Right ventricle myocardium inferior (tissue), 1 donor: ENCODE data around the gene BRD3OS. TPM values are rescaled to one million over a fixed set of nuclear protein-coding genes. Genes with fewer than 3 reads are reported as not detected.

Experiments
- ATAC-seq: fragments of 200-7000 bp; cut with Tn5 transposase; one replicate; pipeline ENCODE4 v1.9.1; 2020; ENCODE audit warnings: mild to moderate bottlenecking, moderate library complexity
- DNase-seq: peaks from one replicate; pipeline ENCODE4 v3.0.0; 2021; ENCODE audit errors: missing footprints
- intact Hi-C: fragments of 100-400 bp; cut with DNase I; formaldehyde crosslinking; loops from one replicate; pipeline ENCODE4 v1.11.0; 2022
- total RNA-seq: library from RNA; stranded (reverse); fragmentation: NEBNext Ultra II Directional; extraction: Animal tissue kit (Norgen Biotek cat#: 25700); gene quantifications from one replicate; pipeline ENCODE4 v1.2.1, GENCODE V29; 2021
- donor health status: DM: no; HTN: yes; CAD: no; lungs with severe emphysema.

The BRD3OS gene
- total RNA-seq, 1 donor from 2014 or later = 6.2 TPM

- no peak for DNase-seq
- ATAC-seq = no peak
- intact Hi-C loops = no loop called here
These were observed 31.4 kb downstream of the BRD3OS start for GRCh38 chr9:134056483-134057306.

DNA sequence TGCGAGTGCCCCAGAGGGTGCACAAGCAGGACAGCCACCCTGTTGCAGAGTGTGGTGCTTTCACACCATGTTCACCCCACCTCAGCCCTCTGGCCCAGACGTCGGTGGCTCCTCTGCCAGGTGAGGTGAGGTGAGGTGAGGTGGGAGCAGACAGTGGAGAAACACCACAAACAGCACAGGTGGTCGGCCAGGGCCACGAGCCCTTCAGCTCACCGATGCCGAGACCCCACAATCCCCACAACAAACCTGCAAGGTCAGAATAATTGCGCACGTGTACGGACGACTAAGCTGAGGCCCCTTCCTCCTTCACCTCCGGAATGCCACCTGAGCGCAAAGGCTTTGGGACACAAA, 32.0 kb downstream of the BRD3OS start:
- no peak for ATAC-seq
- intact Hi-C loops = no loop called here
- DNase-seq = no peak

- no peak for ATAC-seq
- intact Hi-C loops = no loop called here
- no peak for DNase-seq
These were observed 32.7 kb downstream of the BRD3OS start for GRCh38 chr9:134057751-134058701.

DNA sequence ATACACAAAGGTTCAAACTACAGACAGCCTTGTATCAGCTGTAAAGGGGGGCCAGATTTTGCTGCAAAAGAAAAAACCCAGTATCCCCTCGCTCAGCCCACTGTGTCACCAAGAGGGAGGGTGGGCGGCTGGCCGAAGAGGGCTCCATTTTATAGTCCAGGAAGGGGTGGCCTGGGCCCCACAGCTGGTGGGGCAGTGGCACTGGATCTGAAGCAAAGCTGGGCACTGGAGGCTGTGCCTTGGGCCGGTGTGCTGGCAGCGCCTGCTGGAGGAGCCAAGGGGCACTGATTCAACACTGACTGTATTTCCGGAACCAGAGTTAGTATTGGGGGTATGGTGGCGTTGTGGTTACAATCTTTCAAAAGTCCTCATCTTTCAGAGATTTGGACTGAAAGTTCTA, 33.4 kb downstream of the BRD3OS start:
- intact Hi-C loops = no loop called here
- ATAC-seq (no peak), DNase-seq (no peak)

GRCh38 chr9:134059188-134059641, 33.9 kb downstream of the BRD3OS start:
- intact Hi-C loops = no loop called here
- ATAC-seq (no peak), DNase-seq (no peak)

GRCh38 chr9:134059661-134060395, 34.5 kb downstream of the BRD3OS start:
- intact Hi-C loops = no loop called here
- no peak for DNase-seq
- no peak for ATAC-seq

- ATAC-seq (no peak), DNase-seq (no peak)
- intact Hi-C loops = no loop called here
These were observed 35.3 kb downstream of the BRD3OS start for GRCh38 chr9:134060546-134060945.

DNA sequence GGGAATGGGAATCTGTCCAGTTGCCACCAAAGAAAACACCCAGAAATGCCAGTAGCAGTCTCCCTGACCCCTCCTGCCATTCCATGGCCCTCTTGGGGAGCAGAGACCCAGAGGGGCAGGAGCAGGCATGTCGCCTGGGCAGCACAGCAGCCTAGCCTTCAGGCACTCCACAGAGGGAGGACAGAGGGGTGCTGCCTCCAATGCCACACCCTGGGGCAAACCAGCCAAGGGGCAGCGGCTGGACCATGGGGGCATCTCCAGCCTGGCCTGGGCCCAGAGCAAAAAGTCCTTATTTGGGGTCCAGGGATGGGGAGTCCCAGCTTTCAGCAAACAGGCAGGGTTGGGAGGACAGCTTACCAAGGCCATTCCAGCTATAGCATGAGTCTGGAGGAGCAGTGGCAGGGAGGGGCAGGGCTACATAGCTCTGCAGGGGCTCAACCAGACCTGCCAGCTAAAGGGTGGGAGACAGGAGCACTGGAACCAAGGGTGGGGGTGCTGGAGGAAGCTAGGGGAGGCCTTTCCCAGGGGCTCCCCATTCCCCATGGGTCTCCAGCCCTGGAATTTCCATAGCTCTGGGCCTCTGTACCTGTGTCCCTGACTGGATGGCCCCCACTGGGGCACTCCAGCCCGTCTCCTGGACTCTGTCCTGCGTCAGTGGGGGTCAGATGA, 35.9 kb downstream of the BRD3OS start:
- ATAC-seq (no peak), DNase-seq (no peak)
- intact Hi-C loops = no loop called here

DNA sequence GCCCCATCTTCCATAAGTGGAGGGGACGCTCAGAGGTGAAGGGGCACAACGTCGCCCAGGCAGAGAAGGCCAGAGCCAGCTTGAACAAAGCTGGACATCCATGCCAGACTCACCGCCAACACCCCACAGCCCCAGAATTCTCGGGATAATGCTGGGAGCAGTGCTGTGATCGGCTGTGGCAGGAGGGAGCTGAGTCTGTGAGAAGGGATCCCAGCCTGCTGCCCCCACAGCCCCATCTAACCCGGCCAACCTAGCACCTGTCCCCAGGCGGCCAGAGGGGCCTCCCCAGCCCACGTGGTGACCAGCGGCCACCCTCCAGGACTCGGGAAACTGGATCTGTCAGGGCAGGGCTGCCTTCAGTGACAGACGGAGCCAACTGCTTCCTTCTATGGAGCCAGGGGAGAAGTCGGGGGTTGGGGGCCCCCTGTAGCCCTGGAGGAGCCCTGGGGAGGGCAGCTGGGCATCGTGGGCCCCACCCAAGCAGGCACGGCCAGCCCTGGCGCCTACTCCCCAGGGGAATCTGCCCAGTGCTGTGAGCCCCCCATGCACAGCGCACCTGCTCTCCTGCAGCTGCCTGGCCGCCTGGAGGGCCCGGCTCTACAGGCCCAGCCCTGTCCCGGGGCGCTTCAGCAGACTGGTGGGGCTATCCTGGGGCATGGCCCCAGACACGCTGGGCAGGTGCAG, 36.5 kb downstream of the BRD3OS start:
- DNase-seq = no peak
- no peak for ATAC-seq
- intact Hi-C loops = no loop called here

- intact Hi-C loops = no loop called here
These were observed 37.3 kb downstream of the BRD3OS start for GRCh38 chr9:134062461-134063087.

GRCh38 chr9:134063088-134063570, 37.8 kb downstream of the BRD3OS start:
- intact Hi-C loops = no loop called here
- DNase-seq = no peak
- ATAC-seq = no peak

More at GRCh38 chr9:134062461-134063087, 37.3 kb downstream of the BRD3OS start:
- ATAC-seq = no peak
- DNase-seq = no peak

DNA sequence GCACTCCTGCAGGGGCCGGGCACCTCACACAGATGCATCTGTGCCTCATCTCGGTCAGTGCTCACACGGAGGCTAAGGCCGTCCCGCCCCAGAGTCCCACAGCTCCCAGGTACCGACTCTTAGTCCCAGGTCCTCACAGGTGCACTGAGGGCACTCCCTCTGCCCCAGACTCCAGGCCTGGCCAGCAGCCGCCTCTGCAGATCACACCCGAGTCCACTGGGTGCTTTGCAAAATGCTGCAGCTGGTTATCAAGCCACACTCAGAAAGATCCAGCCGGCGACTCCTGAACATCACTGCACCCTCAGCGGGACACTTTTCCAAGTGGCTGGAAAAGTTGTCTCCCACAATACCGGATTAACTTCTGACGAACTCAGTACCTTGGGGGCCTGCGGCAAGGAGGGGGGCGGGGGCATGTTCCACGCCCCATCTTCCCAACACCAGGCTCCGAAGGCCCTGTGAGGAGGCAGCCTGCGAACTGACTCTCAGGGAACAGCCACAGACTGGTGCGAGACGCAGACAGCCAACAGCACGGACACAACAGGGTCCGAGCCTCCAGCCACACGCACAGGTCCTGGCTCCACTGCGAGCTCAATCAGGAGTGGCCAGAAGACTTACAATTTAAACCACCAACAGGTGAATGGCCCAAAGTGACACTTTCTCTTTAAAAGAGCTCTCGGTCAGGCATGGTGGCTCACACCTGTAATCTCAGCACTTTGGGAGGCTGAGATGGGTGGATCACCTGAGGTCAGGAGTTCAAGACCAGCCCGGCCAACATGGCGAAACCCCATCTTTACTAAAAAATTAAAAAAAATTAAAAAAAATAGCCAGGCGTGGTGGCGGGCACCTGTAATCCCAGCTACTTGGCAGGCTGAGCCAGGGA, 38.5 kb downstream of the BRD3OS start:
- intact Hi-C loops = no loop called here
- ATAC-seq (no peak), DNase-seq (no peak)

- intact Hi-C loops = loop anchor here (5.0 kb wide), 1 partner anchor 263 kb away; the partner anchor contains the start of gene RXRA
- ATAC-seq = no peak
- no peak for DNase-seq
These were observed 39.4 kb downstream of the BRD3OS start for GRCh38 chr9:134064711-134065110.

DNA sequence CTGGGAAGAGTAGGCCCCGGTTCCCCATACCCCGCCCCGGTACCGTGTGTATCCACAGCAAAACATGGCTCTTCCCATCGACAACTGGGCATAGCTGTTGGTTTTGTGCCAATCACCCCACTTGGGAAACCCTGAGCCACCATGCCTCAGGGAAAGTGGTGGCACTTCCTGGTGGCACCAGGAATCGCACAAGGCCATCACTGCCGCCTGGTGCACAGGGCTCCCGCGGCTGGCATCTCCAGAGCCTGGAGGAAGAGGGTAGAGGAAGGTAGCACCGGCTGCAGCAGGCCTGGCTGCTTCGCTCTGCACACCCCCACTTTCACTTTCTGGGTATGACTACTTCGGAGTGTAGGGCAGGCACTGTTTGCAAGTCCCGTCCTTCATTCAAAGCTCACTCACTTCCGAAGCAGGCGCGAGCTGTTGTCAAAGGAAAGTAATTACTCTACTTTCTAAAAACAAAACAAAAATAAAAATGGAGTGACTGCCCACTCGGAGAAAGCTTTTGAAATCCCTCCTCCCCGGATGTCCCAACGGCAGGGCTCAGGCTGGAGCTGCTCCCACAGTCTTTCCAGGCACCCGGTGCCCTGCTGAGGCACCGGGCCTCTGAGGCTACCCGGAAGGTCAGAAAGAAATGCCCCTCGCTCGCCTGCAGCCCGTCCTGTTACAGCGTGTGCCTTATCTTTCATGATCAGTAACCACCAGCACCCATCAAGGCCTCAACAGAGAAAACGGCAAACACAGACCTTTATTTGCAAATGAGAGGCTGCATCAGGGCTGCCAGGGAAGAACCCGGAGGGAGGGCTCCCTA, 40.5 kb downstream of the BRD3OS start:
- DNase-seq (no peak), ATAC-seq (no peak)
- intact Hi-C loops = loop anchor here (5.0 kb wide), 1 partner anchor 261 kb away; the partner anchor contains the start of gene RXRA

GRCh38 chr9:134066526-134066912, 41.2 kb downstream of the BRD3OS start:
- no peak for ATAC-seq
- intact Hi-C loops = loop anchor here (5.0 kb wide), 1 partner anchor 261 kb away; the partner anchor contains the start of gene RXRA
- no peak for DNase-seq
